Gastrocnemius medialis (tissue), 4 donors: ENCODE data around the gene TBC1D28.
"Not testable (repeated sequence)": the region's sequence is repeated elsewhere in the genome, so short reads cannot be mapped to it uniquely, and the experiment has no call there.

Experiments used
- CTCF ChIP-seq, 5 experiments: fragments of 450-650 bp in 3 of 5; fragments of 200-600 bp in 2 of 5; sonication (generic) in 2 of 5; IDR thresholded peaks in 4 of 5; conservative IDR thresholded peaks in 1 of 5; 1 replicate in 4 of 5; 2 replicates in 1 of 5; pipeline ENCODE4 v1.5.1; 2016 to 2019; ENCODE audit warnings: antibody characterized with exemption in 5 of 5, mild to moderate bottlenecking in 3 of 5, moderate library complexity in 3 of 5
- POLR2A ChIP-seq, 2 donors: fragments of 450-650 bp; IDR thresholded peaks; one replicate each; pipeline ENCODE4 v1.6.1; 2017; ENCODE audit warnings: antibody characterized with exemption in 2 of 2, mild to moderate bottlenecking in 2 of 2, moderate library complexity in 2 of 2

- not testable (repeated sequence) for TF ChIP-seq CTCF (IDR thresholded peaks at IDR 0.05 in 4 of 5, conservative IDR thresholded peaks at IDR 0.05 in 1 of 5); POLR2A (IDR thresholded peaks at IDR 0.05)
These were observed 26.6 kb downstream of the TBC1D28 start for GRCh38 chr17:18617613-18618012.
